Duodenal mucosa (tissue), 2 donors: ENCODE data around the gene LEPROT.

ENCODE experiments used
- H3K27ac ChIP-seq: one replicate; pipeline ENCODE4 v1.7.0; 2013; ENCODE audit warnings: low read depth, low read length
- H3K27me3 ChIP-seq, 2 donors: one replicate each; pipeline ENCODE4 v1.7.0; 2013; ENCODE audit warnings: low read length in 2 of 2, control low read depth in 1 of 2; ENCODE audit not compliant: insufficient read depth in 2 of 2, control insufficient read depth in 1 of 2
- H3K36me3 ChIP-seq, 2 donors: one replicate each; pipeline ENCODE4 v1.7.0; 2013; ENCODE audit warnings: low read length in 2 of 2, control low read depth in 1 of 2; ENCODE audit not compliant: insufficient read depth in 2 of 2, control insufficient read depth in 1 of 2
- H3K4me1 ChIP-seq, 2 donors: one replicate each; pipeline ENCODE4 v1.7.0; 2013; ENCODE audit warnings: low read length in 2 of 2, control low read depth in 1 of 2; ENCODE audit not compliant: insufficient read depth in 2 of 2, control insufficient read depth in 1 of 2
- H3K4me3 ChIP-seq, 2 donors: one replicate each; pipeline ENCODE4 v1.7.0; 2013; ENCODE audit warnings: low read length in 2 of 2, low read depth in 1 of 2
- H3K9ac ChIP-seq, 2 donors: one replicate each; pipeline ENCODE4 v1.7.0; 2013; ENCODE audit warnings: low read length in 2 of 2, low read depth in 1 of 2
- H3K9me3 ChIP-seq, 2 donors: one replicate each; pipeline ENCODE4 v1.7.0; 2013; ENCODE audit warnings: low read length in 2 of 2, control low read depth in 1 of 2; ENCODE audit not compliant: control insufficient read depth in 1 of 2

Gene LEPROT

DNA sequence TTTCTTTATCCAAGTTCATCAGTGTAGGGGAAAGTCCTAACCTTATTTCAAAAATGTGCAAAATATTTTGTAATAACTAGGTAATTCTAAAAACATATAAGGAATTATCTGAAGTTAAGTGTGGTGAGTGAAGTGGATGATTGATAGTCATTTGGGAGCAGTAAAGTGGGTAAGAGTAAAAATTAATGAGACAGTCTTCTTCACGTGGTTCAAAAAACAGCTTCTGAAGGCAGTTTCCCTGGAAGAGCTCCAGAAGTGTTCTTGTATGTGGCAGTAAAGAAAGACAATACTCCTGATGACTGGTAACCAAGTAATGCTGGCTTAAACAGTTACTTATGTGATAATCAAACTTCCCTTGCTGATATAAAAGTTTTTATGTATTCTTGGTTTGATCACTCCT is 50.3 kb downstream of the LEPROT start:
- Histone ChIP-seq H3K9ac (no peak overlapping the region), H3K36me3 (no peaks in the 10 kb centered on the region), H3K4me1 (peaks cover 0 to 6% of the 10 kb centered on the region in 2 donors), H3K27me3 (no peaks in the 10 kb centered on the region), H3K27ac (no peak overlapping the region), H3K9me3 (no peaks in the 10 kb centered on the region), H3K4me3 (no peak overlapping the region)

DNA sequence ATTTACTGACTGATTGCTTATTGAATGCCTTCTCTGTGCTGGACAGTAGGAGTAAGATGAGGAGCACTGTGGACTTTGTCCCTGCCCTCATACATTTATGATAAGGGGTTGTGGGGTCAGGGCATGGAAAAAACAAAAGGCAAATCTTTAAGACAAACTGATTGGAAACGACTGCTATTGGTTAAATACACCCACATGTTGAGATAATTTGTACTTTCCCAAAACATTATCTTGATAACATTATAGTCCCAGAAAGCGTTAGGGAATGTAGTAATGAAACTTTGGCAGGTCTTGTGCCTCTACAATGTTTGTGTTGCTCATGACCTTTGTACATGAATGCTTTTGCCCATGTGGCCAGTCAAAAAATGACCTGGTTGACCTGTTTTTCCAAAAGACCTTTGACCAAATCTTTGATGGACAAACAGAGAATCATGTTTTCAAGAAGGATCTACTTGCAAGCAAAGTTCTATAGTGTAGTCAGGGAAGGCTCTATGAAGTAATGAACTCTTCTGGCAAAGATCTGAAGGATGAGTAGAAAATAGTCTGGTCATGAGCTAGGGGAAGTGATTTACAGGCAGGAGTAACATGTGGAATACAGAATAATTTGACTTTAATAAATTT is 50.9 kb downstream of the LEPROT start:
- Histone ChIP-seq H3K4me1 (peaks cover 0 to 6% of the 10 kb centered on the region in 2 donors), H3K27me3 (no peaks in the 10 kb centered on the region), H3K4me3 (no peak overlapping the region), H3K36me3 (no peaks in the 10 kb centered on the region), H3K9me3 (no peaks in the 10 kb centered on the region), H3K9ac (no peak overlapping the region), H3K27ac (no peak overlapping the region)

DNA sequence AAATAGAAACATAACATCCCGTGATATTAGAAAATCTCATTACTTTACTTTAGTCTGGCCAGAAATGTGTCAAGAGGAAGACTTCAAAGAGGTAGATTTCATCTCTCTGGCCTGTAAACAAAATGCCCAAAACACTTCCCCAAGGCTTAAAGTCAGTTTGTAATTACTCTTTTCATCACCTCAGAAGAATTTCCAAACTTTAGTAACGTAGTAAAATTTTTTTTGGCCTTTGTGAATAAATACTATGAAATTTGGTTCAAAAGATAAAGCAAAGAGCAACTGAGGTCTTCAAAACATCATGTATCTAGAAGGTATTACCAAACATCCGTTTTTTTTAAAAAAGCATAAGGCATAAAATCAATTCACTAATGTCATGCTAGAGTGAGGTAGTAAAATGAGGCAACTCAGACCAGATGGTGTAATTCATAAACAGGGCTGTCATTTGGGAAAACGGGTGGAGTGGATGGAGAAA is 51.4 kb downstream of the LEPROT start:
- H3K4me3 ChIP-seq: no peak overlapping the region
- no peak overlapping the region for H3K27ac ChIP-seq
- peaks cover 0 to 6% of the 10 kb centered on the region in 2 donors for H3K4me1 ChIP-seq
- no peaks in the 10 kb centered on the region for H3K36me3 ChIP-seq
- no peaks in the 10 kb centered on the region for H3K9me3 ChIP-seq
- H3K9ac ChIP-seq: no peak overlapping the region
- no peaks in the 10 kb centered on the region for H3K27me3 ChIP-seq

DNA sequence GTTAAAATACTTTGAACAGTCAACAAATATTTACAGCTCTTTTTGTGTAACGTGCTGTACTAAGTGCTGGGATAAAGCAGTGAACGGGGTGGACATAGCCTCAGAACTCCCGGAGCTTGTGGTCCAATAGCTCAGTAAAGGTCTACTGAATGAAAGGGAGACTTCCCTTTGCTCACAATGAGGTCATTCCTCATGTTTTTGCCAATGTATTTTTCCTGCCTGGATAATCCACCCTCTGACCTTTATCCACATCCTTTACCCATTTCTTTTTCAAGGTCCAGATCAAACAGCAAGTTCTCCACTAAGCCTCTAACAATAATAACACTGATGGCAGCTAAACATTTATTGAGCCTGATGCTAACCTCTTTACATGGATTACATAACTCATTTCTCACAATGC is 55.9 kb downstream of the LEPROT start:
- no peaks in the 10 kb centered on the region for H3K9me3 ChIP-seq
- H3K4me1 ChIP-seq: peaks cover 0 to 2% of the 10 kb centered on the region in 2 donors
- H3K9ac ChIP-seq: no peak overlapping the region
- no peaks in the 10 kb centered on the region for H3K27me3 ChIP-seq
- no peaks in the 10 kb centered on the region for H3K36me3 ChIP-seq
- no peak overlapping the region for H3K4me3 ChIP-seq
- no peak overlapping the region for H3K27ac ChIP-seq

DNA sequence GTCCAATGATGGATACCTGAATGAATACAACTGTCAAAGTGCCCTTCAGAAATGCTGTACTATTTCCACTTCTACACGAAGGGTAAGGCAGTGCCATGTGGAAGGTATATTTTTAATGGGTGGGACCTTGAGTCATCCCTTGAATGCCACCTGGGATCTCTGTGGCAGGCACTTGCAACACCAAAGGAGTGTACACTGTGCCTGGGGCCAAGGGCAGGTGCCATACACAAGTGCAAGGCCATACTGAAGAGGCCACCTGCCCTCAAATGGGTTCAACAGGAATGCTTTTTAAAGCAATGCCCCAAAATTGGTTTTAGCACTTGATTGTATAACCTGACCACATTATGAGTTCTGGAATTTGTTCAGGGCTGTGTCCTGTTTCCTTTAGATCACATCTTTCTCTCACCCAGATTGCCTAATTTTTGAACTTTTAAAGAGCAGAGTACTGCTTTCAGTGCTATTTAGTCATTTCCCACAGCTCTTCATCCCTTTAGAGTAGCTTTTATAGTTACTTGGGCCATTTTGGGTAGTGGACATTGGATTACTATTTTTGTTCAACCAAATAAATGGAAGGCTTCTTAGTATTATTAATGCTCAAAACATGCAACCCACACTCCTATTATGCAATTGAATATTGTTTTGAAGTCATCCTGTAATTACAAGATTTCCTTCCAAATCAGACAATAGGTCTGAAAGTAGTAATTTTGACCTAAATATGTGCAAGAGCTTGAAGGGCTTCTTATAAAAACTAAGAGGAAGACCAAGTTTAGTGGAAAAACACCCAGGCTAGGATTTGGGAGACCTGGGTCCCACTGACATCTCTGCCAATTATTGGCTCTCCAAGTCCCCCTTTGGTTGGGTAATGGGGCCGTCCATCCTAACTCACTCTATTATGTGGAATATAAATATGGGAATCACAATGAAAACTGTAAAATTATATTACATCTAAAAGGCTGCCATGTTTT is 57.2 kb downstream of the LEPROT start:
- H3K9me3 ChIP-seq: no peaks in the 10 kb centered on the region
- no peak overlapping the region for H3K4me3 ChIP-seq
- H3K9ac ChIP-seq: no peak overlapping the region
- H3K4me1 ChIP-seq: no peaks in the 10 kb centered on the region
- H3K27me3 ChIP-seq: no peaks in the 10 kb centered on the region
- H3K36me3 ChIP-seq: no peaks in the 10 kb centered on the region
- H3K27ac ChIP-seq: no peak overlapping the region

DNA sequence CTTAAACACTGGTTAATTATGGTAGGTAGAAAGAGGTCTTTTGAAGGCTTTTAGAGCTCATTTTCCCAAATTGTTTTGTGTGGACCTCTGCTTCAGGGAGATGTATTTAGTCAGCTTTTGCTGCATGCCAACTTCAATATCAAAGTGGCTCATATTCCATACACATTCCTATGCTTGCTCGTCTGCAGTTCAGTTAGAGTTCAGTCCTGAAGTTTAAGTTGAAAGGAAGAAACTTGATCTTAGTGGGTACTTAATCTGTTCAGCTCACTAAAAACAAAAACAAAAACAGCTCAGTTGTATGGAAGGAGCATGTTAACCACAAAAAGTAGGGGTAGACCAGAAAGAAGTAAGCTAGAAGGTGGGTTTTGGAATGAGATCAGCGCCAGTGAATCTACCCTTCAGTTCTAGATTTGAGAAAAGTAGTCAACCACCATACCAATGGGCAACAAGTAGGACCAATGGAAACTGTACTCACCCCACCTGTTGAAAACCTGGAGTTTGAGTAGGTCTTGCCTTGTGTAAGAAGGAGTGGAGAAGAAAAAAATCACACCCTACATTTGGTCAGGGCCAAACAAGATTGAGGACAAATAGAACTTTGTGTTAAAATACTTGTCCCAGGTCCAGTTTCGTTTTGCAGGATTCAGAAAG is 58.0 kb downstream of the LEPROT start:
- H3K4me1 ChIP-seq: no peaks in the 10 kb centered on the region
- H3K9me3 ChIP-seq: no peaks in the 10 kb centered on the region
- H3K4me3 ChIP-seq: no peak overlapping the region
- H3K36me3 ChIP-seq: no peaks in the 10 kb centered on the region
- no peak overlapping the region for H3K9ac ChIP-seq
- no peak overlapping the region for H3K27ac ChIP-seq
- no peaks in the 10 kb centered on the region for H3K27me3 ChIP-seq

DNA sequence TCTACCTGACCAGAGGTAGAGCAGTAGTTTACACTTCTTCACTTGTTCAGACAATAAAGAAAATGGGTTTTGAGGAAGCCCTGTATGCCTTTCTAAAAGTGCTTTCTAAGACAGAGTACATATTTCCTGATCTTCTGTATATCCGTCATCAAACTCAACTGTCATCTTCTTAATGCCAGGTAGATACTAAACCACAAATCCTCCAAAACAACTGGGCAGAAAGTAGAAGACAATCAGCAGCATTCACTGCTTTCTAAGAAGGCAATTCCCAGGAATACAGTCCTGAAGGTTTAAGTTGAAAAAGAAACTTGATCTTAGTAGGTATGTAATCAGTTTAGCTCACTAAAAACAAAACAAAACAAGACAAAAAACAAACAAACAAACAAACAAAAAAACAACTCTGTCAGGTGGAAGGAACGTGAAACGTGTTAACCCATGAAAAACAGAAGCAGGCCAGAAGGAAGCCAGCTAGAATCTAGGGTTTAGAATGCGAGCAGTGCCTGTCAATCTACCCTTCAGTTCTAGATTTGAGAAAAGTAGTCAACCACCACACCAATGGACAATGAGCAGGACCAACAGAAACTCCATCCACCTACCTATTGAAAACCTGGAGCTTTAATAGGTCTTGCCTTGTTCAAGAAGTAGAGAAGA is 59.2 kb downstream of the LEPROT start:
- no peaks in the 10 kb centered on the region for H3K27me3 ChIP-seq
- no peak overlapping the region for H3K9ac ChIP-seq
- no peaks in the 10 kb centered on the region for H3K4me1 ChIP-seq
- no peaks in the 10 kb centered on the region for H3K9me3 ChIP-seq
- H3K4me3 ChIP-seq: no peak overlapping the region
- no peaks in the 10 kb centered on the region for H3K36me3 ChIP-seq
- no peak overlapping the region for H3K27ac ChIP-seq

DNA sequence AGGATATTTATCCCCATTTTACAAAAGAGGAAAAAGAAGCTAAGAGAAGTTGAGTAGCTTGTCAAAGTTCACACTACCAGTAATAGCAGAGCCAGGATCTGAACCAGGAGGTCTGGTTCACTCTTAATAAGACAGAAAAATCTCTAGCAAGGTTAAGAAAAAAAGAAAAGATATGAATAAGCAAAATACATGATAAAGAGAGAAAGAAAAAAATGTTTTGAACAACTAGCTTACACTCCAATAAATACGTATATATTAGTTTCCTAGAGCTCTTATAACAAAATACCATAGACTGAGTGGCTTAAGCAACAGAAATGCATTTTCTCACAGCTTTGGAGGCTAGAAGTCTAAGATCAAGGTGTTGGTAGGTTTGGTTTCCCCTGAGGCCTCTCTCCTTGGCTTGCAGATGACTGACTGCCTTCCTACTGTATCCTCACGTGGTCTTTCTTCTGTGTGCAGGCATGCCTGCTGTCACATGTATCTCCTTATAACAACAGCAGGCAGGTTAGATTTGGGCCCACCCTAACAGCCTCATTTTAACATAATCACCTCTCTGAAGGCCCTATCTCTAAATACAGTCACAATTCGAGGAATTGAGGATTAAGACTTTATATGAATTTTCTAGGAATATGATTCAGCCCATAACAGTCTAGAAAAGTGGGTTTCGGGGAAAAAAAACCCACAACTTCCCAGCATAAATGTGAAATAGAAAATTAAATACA is 60.4 kb downstream of the LEPROT start:
- Histone ChIP-seq H3K9ac (no peak overlapping the region), H3K27me3 (no peaks in the 10 kb centered on the region), H3K4me1 (no peaks in the 10 kb centered on the region), H3K4me3 (no peak overlapping the region), H3K27ac (no peak overlapping the region), H3K36me3 (no peaks in the 10 kb centered on the region), H3K9me3 (no peaks in the 10 kb centered on the region)

DNA sequence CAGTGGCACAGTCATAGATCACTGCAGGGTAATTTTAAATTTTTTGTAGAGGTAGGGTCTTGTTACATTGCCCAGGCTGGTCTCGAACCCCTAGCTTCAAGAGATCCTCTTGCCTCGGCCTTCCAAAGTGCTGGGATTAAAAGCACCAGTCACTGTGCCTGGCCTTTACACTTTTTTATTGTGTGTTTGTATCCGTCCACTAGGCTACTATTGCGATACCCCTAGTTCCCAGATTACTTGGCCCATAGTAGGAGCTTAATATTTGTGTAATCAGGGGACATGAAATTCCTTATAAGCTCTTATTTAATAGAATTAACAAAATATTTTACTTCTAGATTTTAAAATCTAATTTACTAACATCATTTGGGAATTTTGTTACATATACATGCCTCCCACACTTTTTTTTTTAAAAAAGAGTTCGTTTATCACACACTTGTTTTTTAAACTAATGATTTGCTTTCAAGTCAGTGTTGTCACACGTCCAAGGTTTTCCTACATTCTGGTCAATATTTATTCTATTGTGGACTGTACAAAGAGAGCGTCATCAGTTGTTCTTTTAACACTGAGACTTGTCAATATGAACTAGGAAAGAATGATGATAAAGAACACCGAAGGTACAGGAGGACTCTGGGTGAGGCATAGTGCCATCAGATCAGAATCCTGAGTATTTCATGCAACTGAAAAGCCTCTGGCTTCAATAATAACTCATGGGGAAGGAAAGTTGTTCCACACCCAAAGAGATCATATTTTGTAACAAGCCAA is 63.7 kb downstream of the LEPROT start:
- no peak overlapping the region for H3K27ac ChIP-seq
- no peaks in the 10 kb centered on the region for H3K9me3 ChIP-seq
- no peaks in the 10 kb centered on the region for H3K4me1 ChIP-seq
- no peak overlapping the region for H3K4me3 ChIP-seq
- no peaks in the 10 kb centered on the region for H3K27me3 ChIP-seq
- no peak overlapping the region for H3K9ac ChIP-seq
- H3K36me3 ChIP-seq: no peaks in the 10 kb centered on the region
